GM12892 (cell line): ENCODE data around the gene CABLES1.

Experiments used
- POLR2A ChIP-seq: IDR thresholded peaks from 2 replicates; pipeline ENCODE4 v1.6.1; 2011; ENCODE audit warnings: low read depth, low read length, control low read depth
- POLR2AphosphoS5 ChIP-seq: IDR thresholded peaks from 2 replicates; pipeline ENCODE4 v1.6.1; 2011; ENCODE audit warnings: low read depth, low read length, control low read depth
- TAF1 ChIP-seq: IDR thresholded peaks from 2 replicates; pipeline ENCODE4 v1.6.1; 2011; ENCODE audit warnings: low read depth, mild to moderate bottlenecking, control low read depth, low read length, borderline replicate concordance

- TF ChIP-seq POLR2A (no peak), POLR2AphosphoS5 (no peak), TAF1 (no peak)
These were observed 91.8 kb downstream of the CABLES1 start for GRCh38 chr18:23226930-23227725.
